Neural cell (in vitro differentiated cells): ENCODE data around the gene TMEM98. TPM values are rescaled to one million over a fixed set of nuclear protein-coding genes. Genes with fewer than 3 reads are reported as not detected.

Experiments used
- H2AFZ ChIP-seq: fragments of 200-600, 300-800 bp; sonication (generic), shearing (Covaris generic); 2 replicates; pipeline ENCODE4 v1.6.0; 2014; ENCODE audit warnings: low read depth, mild to moderate bottlenecking, antibody characterized with exemption, low read length, moderate library complexity
- H3F3A ChIP-seq: fragments of 200-600 bp; shearing (Covaris generic); 2 replicates; pipeline ENCODE4 v1.6.1; 2016; ENCODE audit warnings: mild to moderate bottlenecking, moderate library complexity, mixed read lengths, antibody characterized with exemption, low read length; ENCODE audit not compliant: insufficient read depth, poor library complexity, severe bottlenecking
- H3K27ac ChIP-seq: fragments of 200-600, 300-800 bp; sonication (generic), shearing (Covaris generic); 2 replicates; pipeline ENCODE4 v1.5.1; 2014; ENCODE audit warnings: mild to moderate bottlenecking, low read length, moderate library complexity
- H3K27me3 ChIP-seq: fragments of 300-800, 200-600 bp; sonication (generic), shearing (Covaris generic); 2 replicates; pipeline ENCODE4 v1.6.0; 2014; ENCODE audit warnings: mild to moderate bottlenecking, low read depth, low read length, moderate library complexity; ENCODE audit not compliant: insufficient read depth
- H3K36me3 ChIP-seq: fragments of 300-800, 200-600 bp; sonication (generic), shearing (Covaris generic); 2 replicates; pipeline ENCODE4 v1.5.1; 2014; ENCODE audit warnings: mild to moderate bottlenecking, antibody characterized with exemption, low read length, moderate library complexity; ENCODE audit not compliant: insufficient read depth
- H3K4me2 ChIP-seq: fragments of 300-800, 200-600 bp; sonication (generic), shearing (Covaris generic); 2 replicates; pipeline ENCODE4 v1.6.0; 2014; ENCODE audit warnings: mild to moderate bottlenecking, low read length
- H3K4me3 ChIP-seq: fragments of 300-800, 200-600 bp; sonication (generic), shearing (Covaris generic); 2 replicates; pipeline ENCODE4 v1.5.1; 2014; ENCODE audit warnings: mild to moderate bottlenecking, low read length, moderate library complexity
- H3K79me2 ChIP-seq: fragments of 200-600 bp; shearing (Covaris generic); replicated peaks from 2 replicates; pipeline ENCODE4 v1.6.0; 2014; ENCODE audit warnings: mild to moderate bottlenecking, low read length, moderate library complexity; ENCODE audit not compliant: insufficient read depth
- H3K9ac ChIP-seq: fragments of 300-800, 200-600 bp; sonication (generic), shearing (Covaris generic); 2 replicates; pipeline ENCODE4 v1.6.1; 2016; ENCODE audit warnings: mild to moderate bottlenecking, low read length, mixed read lengths
- H3K9me2 ChIP-seq: fragments of 200-600 bp; shearing (Covaris generic); 2 replicates; pipeline ENCODE4 v1.6.1; 2016; ENCODE audit warnings: mild to moderate bottlenecking, low read length, mixed read lengths; ENCODE audit not compliant: insufficient read depth
- H3K9me3 ChIP-seq: fragments of 200-600, 300-800 bp; sonication (generic), shearing (Covaris generic); 2 replicates; pipeline ENCODE4 v1.6.1; 2016; ENCODE audit warnings: mild to moderate bottlenecking, mixed run types, low read length, moderate library complexity, mixed read lengths
- H4K20me1 ChIP-seq: fragments of 200-600 bp; shearing (Covaris generic); 2 replicates; pipeline ENCODE4 v1.6.1; 2016; ENCODE audit warnings: mild to moderate bottlenecking, mixed run types; ENCODE audit not compliant: insufficient read depth
- CTCF ChIP-seq: fragments of 450-650 bp; IDR thresholded peaks from 2 replicates; pipeline ENCODE4 v1.5.1; 2014; ENCODE audit warnings: antibody characterized with exemption, mild to moderate bottlenecking, moderate library complexity; ENCODE audit not compliant: poor library complexity, severe bottlenecking
- EP300 ChIP-seq: fragments of 450-650 bp; conservative IDR thresholded peaks from 2 replicates; pipeline ENCODE4 v1.6.1; 2014; ENCODE audit warnings: antibody characterized with exemption, mild to moderate bottlenecking, moderate library complexity; ENCODE audit not compliant: poor library complexity, severe bottlenecking
- EZH2 ChIP-seq: fragments of 200-600, 300-800 bp; shearing (Covaris generic), sonication (generic); IDR thresholded peaks from 2 replicates; pipeline ENCODE4 v1.6.1; 2014; ENCODE audit warnings: antibody characterized with exemption, low read length, borderline replicate concordance, mild to moderate bottlenecking; ENCODE audit not compliant: insufficient read depth, poor library complexity, severe bottlenecking
- MXI1 ChIP-seq: fragments of 450-650 bp; conservative IDR thresholded peaks from 2 replicates; pipeline ENCODE4 v1.6.1; 2014; ENCODE audit warnings: antibody characterized with exemption, mild to moderate bottlenecking; ENCODE audit not compliant: poor library complexity, severe bottlenecking
- POLR2AphosphoS5 ChIP-seq: IDR thresholded peaks from 2 replicates; pipeline ENCODE4 v1.6.1; 2012
- RAD21 ChIP-seq: fragments of 450-650 bp; conservative IDR thresholded peaks from 2 replicates; pipeline ENCODE4 v1.6.1; 2014; ENCODE audit warnings: antibody characterized with exemption, mild to moderate bottlenecking, moderate library complexity
- REST ChIP-seq: IDR thresholded peaks from 2 replicates; pipeline ENCODE4 v1.6.1; 2012; ENCODE audit warnings: borderline replicate concordance
- SMC3 ChIP-seq: fragments of 450-650 bp; conservative IDR thresholded peaks from 2 replicates; pipeline ENCODE4 v1.6.1; 2014; ENCODE audit warnings: antibody characterized with exemption, mild to moderate bottlenecking, moderate library complexity; ENCODE audit not compliant: poor library complexity
- TAF1 ChIP-seq: IDR thresholded peaks from 2 replicates; pipeline ENCODE4 v1.6.1; 2012; ENCODE audit warnings: low read depth
- polyA plus RNA-seq: library from polyadenylated mRNA; depleted of rRNA; stranded (reverse); fragments of >200 nt; gene quantifications from 2 replicates; pipeline ENCODE4 v1.2.3, GENCODE V29; 2014

Gene TMEM98
- polyA plus RNA-seq, 1 donor from 2014 or later, result 65.1 TPM

- Histone ChIP-seq H3F3A (no peaks in the 10 kb centered on the region), H3K27ac (no peak overlapping the region), H3K27me3 (peaks cover 23% of the 10 kb centered on the region), H3K36me3 (no peaks in the 10 kb centered on the region), H3K4me3 (no peak overlapping the region), H2AFZ (no peak overlapping the region), H3K4me2 (no peak overlapping the region), H3K79me2 (peaks cover 3% of the 10 kb centered on the region), H3K9me3 (no peaks in the 10 kb centered on the region), H3K9ac (no peak overlapping the region), H4K20me1 (no peaks in the 10 kb centered on the region), H3K9me2 (no peaks in the 10 kb centered on the region)
- no peak for TF ChIP-seq REST
- TF ChIP-seq POLR2AphosphoS5, result no peak
- no peak for TF ChIP-seq MXI1
- no peak for TF ChIP-seq SMC3
- no peak for TF ChIP-seq EZH2
- TF ChIP-seq EP300, result no peak
- no peak for TF ChIP-seq CTCF
- no peak for TF ChIP-seq TAF1
- no peak for TF ChIP-seq RAD21
These were observed 48.8 kb upstream of the TMEM98 start for GRCh38 chr17:32879134-32879533.

GRCh38 chr17:32880671-32881453 is 47.1 kb upstream of the TMEM98 start:
- Histone ChIP-seq H2AFZ (no peak overlapping the region), H4K20me1 (no peaks in the 10 kb centered on the region), H3K79me2 (no peaks in the 10 kb centered on the region), H3K9me2 (no peaks in the 10 kb centered on the region), H3K27ac (no peak overlapping the region), H3K27me3 (peaks cover 6% of the 10 kb centered on the region), H3K36me3 (no peaks in the 10 kb centered on the region), H3K9me3 (no peaks in the 10 kb centered on the region), H3K9ac (no peak overlapping the region), H3K4me3 (no peak overlapping the region), H3K4me2 (no peak overlapping the region), H3F3A (no peaks in the 10 kb centered on the region)
- TF ChIP-seq MXI1 (no peak), REST (no peak), RAD21 (no peak), CTCF (no peak), TAF1 (no peak), SMC3 (no peak), EZH2 (no peak), EP300 (no peak), POLR2AphosphoS5 (no peak)
